Epithelial cell of esophagus (primary cell): Measurements from ENCODE around the gene TBC1D5.
A peak's percentile ranks its signal among the peaks of the same experiment; 100 is the strongest.

Experiments used
- DNase-seq: peaks from one replicate; pipeline ENCODE4 v3.0.0; 2010; ENCODE audit warnings: low read depth
- H3K4me3 ChIP-seq: 2 replicates; pipeline ENCODE4 v1.5.1; 2011; ENCODE audit warnings: mild to moderate bottlenecking, low read length, control low read depth
- CTCF ChIP-seq: IDR thresholded peaks from 2 replicates; pipeline ENCODE4 v1.5.1; 2011; ENCODE audit warnings: low read depth, mild to moderate bottlenecking, low read length, control low read depth, inconsistent platforms; ENCODE audit not compliant: insufficient read depth; ENCODE audit errors: missing control alignments

Gene TBC1D5

GRCh38 chr3:17313746-17314145, 428.7 kb downstream of the TBC1D5 start:
- no peak for DNase-seq
- H3K4me3 ChIP-seq, result no peak overlapping the region
- no peak for TF ChIP-seq CTCF

GRCh38 chr3:17310983-17311382, 431.4 kb downstream of the TBC1D5 start:
- no peak for TF ChIP-seq CTCF
- no peak overlapping the region for H3K4me3 ChIP-seq

DNA sequence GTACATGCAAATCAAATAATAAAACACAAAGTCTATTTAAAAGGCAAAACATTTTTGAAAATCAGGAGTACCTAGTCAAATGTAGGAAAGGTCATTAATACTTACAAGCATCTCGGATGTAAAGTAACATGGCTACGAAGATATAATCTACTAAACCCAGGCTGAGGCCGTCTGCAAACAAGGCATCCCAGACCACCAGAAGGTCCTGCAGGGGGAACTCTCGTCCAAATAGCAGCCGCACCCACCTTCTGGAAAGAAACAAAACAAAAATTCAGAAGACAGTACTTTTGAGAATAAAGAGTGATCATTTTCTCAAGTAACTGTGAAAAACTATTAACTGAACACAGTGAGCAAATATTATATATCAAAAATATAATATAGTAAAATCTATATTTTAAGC, 434.5 kb downstream of the TBC1D5 start:
- H3K4me3 ChIP-seq, result no peak overlapping the region
- no peak for TF ChIP-seq CTCF
- DNase-seq, result no peak

More at GRCh38 chr3:17310983-17311382, 431.4 kb downstream of the TBC1D5 start:
- DNase-seq, result no peak

- H3K4me3 ChIP-seq, result no peak overlapping the region
- no peak for TF ChIP-seq CTCF
- DNase-seq, result peak; percentile 22
Observed at GRCh38 chr3:17307482-17307881, 434.9 kb downstream of the TBC1D5 start.

- TF ChIP-seq CTCF, result no peak
- no peak overlapping the region for H3K4me3 ChIP-seq
- DNase-seq, result no peak
Observed at GRCh38 chr3:17304969-17305368, 437.5 kb downstream of the TBC1D5 start.

- no peak for TF ChIP-seq CTCF
- no peak for DNase-seq
- H3K4me3 ChIP-seq, result no peak overlapping the region
Observed at GRCh38 chr3:17302774-17303173, 439.7 kb downstream of the TBC1D5 start.

- no peak overlapping the region for H3K4me3 ChIP-seq
- DNase-seq, result no peak
- no peak for TF ChIP-seq CTCF
Observed at GRCh38 chr3:17302170-17302569, 440.3 kb downstream of the TBC1D5 start.
